B cell (primary cell): ENCODE results near the gene MCCD1. TPM values are rescaled to one million over a fixed set of nuclear protein-coding genes. Genes with fewer than 3 reads are reported as not detected.
"Not testable (repeated sequence)": the region's sequence is repeated elsewhere in the genome, so short reads cannot be mapped to it uniquely, and the experiment has no call there.

ENCODE experiments used
- ATAC-seq: fragments of 200-7000 bp; cut with Tn5 transposase; one replicate; pipeline ENCODE4 v1.10.0; 2021; ENCODE audit warnings: low read depth, mild to moderate bottlenecking, moderate number of reproducible peaks, moderate library complexity
- CTCF ChIA-PET: fragments of 350-600 bp; sonication (Branson Sonifier 250); formaldehyde crosslinking; loops from one replicate; lab custom pipeline; 2021; ENCODE audit warnings: antibody characterized with exemption, inconsistent platforms; lab: Charles Lee
- POLR2A ChIA-PET: fragments of 350-600 bp; sonication (Branson Sonifier 250); formaldehyde crosslinking; loops from one replicate; lab custom pipeline; 2021; ENCODE audit warnings: antibody characterized with exemption; lab: Charles Lee
- DNase-seq: peaks from one replicate; pipeline ENCODE4 v3.0.0; 2013
- H2AFZ ChIP-seq: 2 replicates; pipeline ENCODE4 v1.6.1; 2012; ENCODE audit warnings: mild to moderate bottlenecking, low read depth, low read length; ENCODE audit not compliant: insufficient read depth, poor library complexity, severe bottlenecking
- H3K27ac ChIP-seq, 2 donors: 1 replicate in 1 of 2; 2 replicates in 1 of 2; pipeline ENCODE4 v1.5.1; 2012 to 2013; ENCODE audit warnings: low read length in 2 of 2, mild to moderate bottlenecking in 2 of 2, moderate library complexity in 1 of 2
- H3K27me3 ChIP-seq, 4 experiments: fragments of 200-600 bp in 1 of 4; sonication (generic) in 1 of 4; replicated peaks in 1 of 4; 1 replicate in 2 of 4; 2 replicates in 2 of 4; pipeline versions ENCODE4 v1.6.1 to v1.7.0; 2013 to 2016; ENCODE audit warnings: low read length in 3 of 4, mild to moderate bottlenecking in 2 of 4, mixed read lengths in 1 of 4, moderate library complexity in 1 of 4; ENCODE audit not compliant: insufficient read depth in 4 of 4, control insufficient read depth in 3 of 4; ENCODE audit errors: control extremely low read depth in 1 of 4
- H3K36me3 ChIP-seq, 2 experiments: replicated peaks in 1 of 2; 1 replicate in 1 of 2; 2 replicates in 1 of 2; pipeline versions ENCODE4 v1.6.1 to v1.7.1; 2013; ENCODE audit warnings: low read length in 1 of 2; ENCODE audit not compliant: insufficient read depth in 2 of 2, control insufficient read depth in 1 of 2; ENCODE audit errors: control extremely low read depth in 1 of 2, extremely low read depth in 1 of 2
- H3K4me1 ChIP-seq, 2 donors: fragments of 200-600 bp in 1 of 2; sonication (generic) in 1 of 2; 1 replicate in 1 of 2; 2 replicates in 1 of 2; pipeline versions ENCODE4 v1.5.1 to v1.6.1; 2013 to 2017; ENCODE audit warnings: low read length in 2 of 2; ENCODE audit not compliant: control insufficient read depth in 2 of 2, insufficient read depth in 2 of 2
- H3K4me2 ChIP-seq: replicated peaks from 2 replicates; pipeline ENCODE3; 2012; ENCODE audit warnings: mild to moderate bottlenecking, low read depth, low read length; ENCODE audit not compliant: poor library complexity, severe bottlenecking
- H3K4me3 ChIP-seq, 5 experiments: fragments of 200-600 bp in 1 of 5; sonication (generic) in 1 of 5; 1 replicate in 3 of 5; 2 replicates in 2 of 5; pipeline versions ENCODE4 v1.5.1 to v1.7.0; 2011 to 2016; ENCODE audit warnings: low read length in 4 of 5, mild to moderate bottlenecking in 4 of 5, low read depth in 2 of 5, control low read depth in 1 of 5, moderate library complexity in 1 of 5; ENCODE audit not compliant: insufficient read depth in 1 of 5; ENCODE audit errors: control extremely low read depth in 1 of 5, extremely low read depth in 1 of 5
- H3K79me2 ChIP-seq: fragments of 200-600 bp; sonication (generic); one replicate; pipeline ENCODE4 v1.6.0; 2016; ENCODE audit warnings: low read length; ENCODE audit not compliant: control insufficient read depth, insufficient read depth
- H3K9ac ChIP-seq: fragments of 200-600 bp; sonication (generic); 2 replicates; pipeline ENCODE4 v1.6.1; 2017; ENCODE audit warnings: mild to moderate bottlenecking, low read length, moderate library complexity
- H3K9me3 ChIP-seq, 3 donors: one replicate each; pipeline versions ENCODE4 v1.6.1 to v1.7.1; 2013; ENCODE audit warnings: low read length in 2 of 3; ENCODE audit not compliant: control insufficient read depth in 2 of 3, insufficient read depth in 1 of 3; ENCODE audit errors: control extremely low read depth in 1 of 3
- H4K20me1 ChIP-seq: 2 replicates; pipeline ENCODE4 v1.6.0; 2012; ENCODE audit warnings: mild to moderate bottlenecking, low read length; ENCODE audit not compliant: insufficient read depth, control insufficient read depth, poor library complexity, severe bottlenecking
- H3K27ac Mint-ChIP-seq: one replicate; pipeline ENCODE4 v1.8.0; 2021; ENCODE audit warnings: mixed read lengths
- H3K27me3 Mint-ChIP-seq: one replicate; pipeline ENCODE4 v1.8.0; 2021; ENCODE audit warnings: mixed read lengths
- H3K4me1 Mint-ChIP-seq: one replicate; pipeline ENCODE4 v1.8.0; 2021; ENCODE audit warnings: mixed read lengths
- H3K4me3 Mint-ChIP-seq: one replicate; pipeline ENCODE4 v1.8.0; 2021; ENCODE audit warnings: mixed read lengths
- H3K9me3 Mint-ChIP-seq: one replicate; pipeline ENCODE4 v1.8.0; 2022; ENCODE audit warnings: mixed read lengths; ENCODE audit not compliant: insufficient read depth
- CTCF ChIP-seq: fragments of 200-600 bp; IDR thresholded peaks from one replicate; pipeline ENCODE4 v1.8.0; 2022; ENCODE audit warnings: antibody characterized with exemption, mild to moderate bottlenecking
- EZH2 ChIP-seq: IDR thresholded peaks from 2 replicates; pipeline ENCODE4 v1.6.1; 2012; ENCODE audit warnings: borderline replicate concordance, low read depth, mild to moderate bottlenecking, moderate library complexity, low read length; ENCODE audit not compliant: insufficient read depth, poor library complexity, severe bottlenecking
- WGBS: methylation state at CpG from one replicate; pipeline ENCODE4 v1.1.5; 2013; ENCODE audit warnings: missing lambda C conversion rate; ENCODE audit not compliant: insufficient coverage; 5-methylcytosine and 5-hydroxymethylcytosine counted together
- intact Hi-C: fragments of 100-400 bp; cut with micrococcal nuclease; formaldehyde crosslinking; loops from one replicate; pipeline ENCODE4 v1.10.0; 2022
- polyA plus RNA-seq: library from polyadenylated mRNA; depleted of rRNA; stranded (reverse); fragments of >200 nt; gene quantifications from 2 replicates; pipeline ENCODE4 v1.2.3, GENCODE V29; 2012
- total RNA-seq, 2 donors: library from RNA; stranded (reverse); fragments of 120-200 nt in 1 of 2; gene quantifications; 1 replicate in 1 of 2; 2 replicates in 1 of 2; pipeline versions ENCODE4 v1.2.3 to v1.2.4, GENCODE V29; 2013 to 2022

MCCD1 gene
- total and polyA plus RNA-seq, 2 donors (not counting 1 experiment from before 2014, with no cell fraction given) = not detected

- Mint-ChIP-seq H3K4me1 (peaks cover 41% of the 10 kb centered on the region), H3K27ac (peak overlapping the region; percentile 89), H3K4me3 (peak overlapping the region; percentile 83)
- not testable (repeated sequence) for H3K9me3 ChIP-seq, DNase-seq, H3K36me3 ChIP-seq, H3K27me3 Mint-ChIP-seq, ATAC-seq, H3K9me3 Mint-ChIP-seq, H3K27me3 ChIP-seq
- intact Hi-C loops = loop anchor here (1.0 to 10.0 kb wide), 4 partner anchors 105 to 701 kb away; partner anchors contain the start of genes GPSM3, NEU1 and PBX2
- WGBS = 0% methylated on average over 1 of the region's 2 CpGs
- peaks cover 80% of the 10 kb centered on the region for H3K79me2 ChIP-seq
- peak overlapping the region; percentile 87 for H2AFZ ChIP-seq
- peak overlapping the region; percentile 78 for H3K9ac ChIP-seq
- peaks cover 36 to 48% of the 10 kb centered on the region in 2 donors for H3K4me1 ChIP-seq
- H3K27ac ChIP-seq = peak overlapping the region; percentile 74 to 80
- peak overlapping the region; percentile 76 to 91 (median 85) for H3K4me3 ChIP-seq
- H3K4me2 ChIP-seq = peak overlapping the region; percentile 93
- CTCF ChIA-PET = interaction anchor here (0.7 to 4.1 kb wide), 8 partner anchors 48 to 336 kb away, joined by 3 to 57 read pairs (median 4); partner anchors contain the start of genes ATP6V1G2 and DDX39B
- POLR2A ChIA-PET = interaction anchor here (0.5 to 1.2 kb wide), 2 partner anchors 23 to 55 kb away, joined by 3 to 5 read pairs; no protein-coding TSS in a partner anchor
- peaks cover 18% of the 10 kb centered on the region for H4K20me1 ChIP-seq
These were observed 35.2 kb upstream of the MCCD1 start for GRCh38 chr6:31493550-31493874.

GRCh38 chr6:31493875-31494694, 34.7 kb upstream of the MCCD1 start:
- H3K27ac ChIP-seq = peak overlapping the region; percentile 74 to 80
- TF ChIP-seq EZH2 = no peak
- TF ChIP-seq CTCF = peak; percentile 88
- intact Hi-C loops = loop anchor here (1.0 to 10.0 kb wide), 5 partner anchors 47 to 701 kb away; partner anchors contain the start of genes GPSM3, NEU1 and PBX2
- H3K36me3 ChIP-seq = no peaks in the 10 kb centered on the region
- H2AFZ ChIP-seq = peak overlapping the region; percentile 87
- H3K4me1 Mint-ChIP-seq = peaks cover 46% of the 10 kb centered on the region
- H3K9me3 ChIP-seq = no peaks in the 10 kb centered on the region
- H3K9ac ChIP-seq = peak overlapping the region; percentile 78
- H3K4me1 ChIP-seq = peaks cover 42 to 54% of the 10 kb centered on the region in 2 donors
- H3K9me3 Mint-ChIP-seq = no peaks in the 10 kb centered on the region
- peak overlapping the region; percentile 76 to 91 (median 85) for H3K4me3 ChIP-seq
- H4K20me1 ChIP-seq = peaks cover 24% of the 10 kb centered on the region
- peaks cover 86% of the 10 kb centered on the region for H3K79me2 ChIP-seq
- no peaks in the 10 kb centered on the region for H3K27me3 Mint-ChIP-seq
- H3K27ac Mint-ChIP-seq = peak overlapping the region; percentile 89
- CTCF ChIA-PET = interaction anchor here (0.5 to 4.1 kb wide), 14 partner anchors 18 to 451 kb away, joined by 3 to 57 read pairs (median 4); partner anchors contain the start of genes ATP6V1G2, DDX39B and MCCD1
- no peaks in the 10 kb centered on the region for H3K27me3 ChIP-seq
- DNase-seq = peak; percentile 89
- peak; percentile 47 for ATAC-seq
- H3K4me3 Mint-ChIP-seq = peak overlapping the region; percentile 83
- under 1% methylated on average over 58 of the region's 58 CpGs for WGBS
- peak overlapping the region; percentile 93 for H3K4me2 ChIP-seq
- POLR2A ChIA-PET = interaction anchor here (0.5 to 1.9 kb wide), 9 partner anchors 22 to 339 kb away, joined by 3 to 12 read pairs (median 5); partner anchors contain the start of genes BAG6, DDX39B and NCR3
